ENCODE results near the gene SKIL.

The SKIL gene

GRCh38 chr3:170417090-170417489 is 59.6 kb downstream of the SKIL start:
- no peak overlapping the region for H3K4me3 ChIP-seq (ENCODE audit: low read depth, low read length)
- no peaks in the 10 kb centered on the region for H3K36me3 ChIP-seq (ENCODE audit: control insufficient read depth, insufficient read depth, low read length)
- H3K4me1 ChIP-seq (ENCODE audit: control insufficient read depth, insufficient read depth, low read length): peaks cover 3% of the 10 kb centered on the region

GRCh38 chr3:170418422-170419398 is 61.2 kb downstream of the SKIL start, which contains the start of gene CLDN11:
TSS of gene CLDN11 (plus strand) at chr3:170418868. CDS start at chr3:170419067, 199 bp downstream.
- H3K9me3 ChIP-seq (ENCODE audit: control insufficient read depth, insufficient read depth, low read length): no peaks in the 10 kb centered on the region
- peaks cover 52% of the 10 kb centered on the region for H3K27me3 ChIP-seq (ENCODE audit: control insufficient read depth, insufficient read depth, low read length)
- no peak within 1 kb of the TSS for H3K9ac ChIP-seq (ENCODE audit: low read depth, low read length)
- peak within 1 kb of the TSS; percentile 59 for H3K4me3 ChIP-seq (ENCODE audit: low read depth, low read length)
- no peaks in the 10 kb centered on the region for H3K36me3 ChIP-seq (ENCODE audit: control insufficient read depth, insufficient read depth, low read length)
- peaks cover 3% of the 10 kb centered on the region for H3K4me1 ChIP-seq (ENCODE audit: control insufficient read depth, insufficient read depth, low read length)

More at GRCh38 chr3:170417090-170417489, 59.6 kb downstream of the SKIL start:
- H3K9ac ChIP-seq (ENCODE audit: low read depth, low read length): no peak overlapping the region
- H3K9me3 ChIP-seq (ENCODE audit: control insufficient read depth, insufficient read depth, low read length): no peaks in the 10 kb centered on the region
- H3K27me3 ChIP-seq (ENCODE audit: control insufficient read depth, insufficient read depth, low read length): peaks cover 52% of the 10 kb centered on the region

DNA sequence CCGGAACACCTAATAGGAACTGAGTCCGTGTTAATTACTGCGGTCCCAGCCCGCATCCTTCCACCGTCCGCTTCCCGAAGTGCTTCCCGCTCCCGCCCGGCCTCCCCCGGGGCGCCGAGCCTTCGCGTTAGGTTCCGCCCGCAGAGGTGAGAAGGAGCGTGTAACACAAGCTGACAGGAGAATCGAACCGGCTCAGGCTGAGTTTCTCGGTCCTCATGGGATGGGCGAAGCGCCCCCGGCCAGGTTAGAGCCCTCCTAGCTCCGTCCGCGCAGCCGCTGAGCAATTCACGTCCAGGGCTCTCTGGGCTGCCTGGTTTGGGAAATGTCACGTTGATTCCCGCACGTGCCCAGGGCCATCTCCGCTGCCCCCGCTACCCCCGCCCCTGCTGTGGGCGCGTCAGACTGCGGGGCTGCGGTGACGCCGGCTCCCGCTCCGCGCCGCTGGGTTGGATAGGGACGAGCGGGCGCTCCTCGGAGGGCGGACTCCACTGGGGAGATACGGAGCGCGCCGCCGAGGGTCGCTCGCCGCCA is 62.1 kb downstream of the SKIL start:
- peaks cover 52% of the 10 kb centered on the region for H3K27me3 ChIP-seq (ENCODE audit: control insufficient read depth, insufficient read depth, low read length)
- H3K4me3 ChIP-seq (ENCODE audit: low read depth, low read length): peak overlapping the region; percentile 54
- H3K9ac ChIP-seq (ENCODE audit: low read depth, low read length): no peak overlapping the region
- peaks cover 3% of the 10 kb centered on the region for H3K4me1 ChIP-seq (ENCODE audit: control insufficient read depth, insufficient read depth, low read length)
- H3K9me3 ChIP-seq (ENCODE audit: control insufficient read depth, insufficient read depth, low read length): no peaks in the 10 kb centered on the region
- no peaks in the 10 kb centered on the region for H3K36me3 ChIP-seq (ENCODE audit: control insufficient read depth, insufficient read depth, low read length)

GRCh38 chr3:170420307-170420821 is 62.8 kb downstream of the SKIL start:
- peak overlapping the region; percentile 54 for H3K4me3 ChIP-seq (ENCODE audit: low read depth, low read length)
- no peaks in the 10 kb centered on the region for H3K36me3 ChIP-seq (ENCODE audit: control insufficient read depth, insufficient read depth, low read length)
- no peaks in the 10 kb centered on the region for H3K9me3 ChIP-seq (ENCODE audit: control insufficient read depth, insufficient read depth, low read length)
- peaks cover 52% of the 10 kb centered on the region for H3K27me3 ChIP-seq (ENCODE audit: control insufficient read depth, insufficient read depth, low read length)
- no peak overlapping the region for H3K9ac ChIP-seq (ENCODE audit: low read depth, low read length)
- H3K4me1 ChIP-seq (ENCODE audit: control insufficient read depth, insufficient read depth, low read length): peaks cover 3% of the 10 kb centered on the region

DNA sequence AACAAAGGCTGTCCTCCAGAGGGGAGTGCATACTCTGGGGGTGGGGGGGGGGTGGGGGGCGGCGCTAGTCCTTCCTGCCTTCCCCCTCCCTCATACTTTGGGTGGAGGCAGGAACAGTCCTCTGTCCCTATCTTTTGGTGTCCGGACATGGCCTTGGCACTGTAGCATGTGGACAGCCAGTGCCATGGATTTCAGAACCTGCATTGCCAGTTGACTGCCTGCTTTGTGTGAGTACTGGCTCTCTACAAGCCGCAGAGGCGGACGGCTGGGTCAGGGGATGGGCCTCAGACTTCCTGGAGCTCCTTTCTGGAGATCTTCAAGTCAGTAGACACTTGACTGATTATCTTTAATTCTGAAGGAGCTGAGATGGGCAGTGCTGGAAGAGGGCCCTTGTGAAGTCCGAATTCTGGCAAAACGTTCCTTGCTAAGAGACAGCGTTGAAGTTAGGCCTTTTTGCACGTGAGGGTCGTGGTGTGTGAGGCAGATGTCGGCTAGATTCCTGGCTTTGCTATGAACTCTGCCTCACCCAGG is 63.7 kb downstream of the SKIL start:
- H3K4me1 ChIP-seq (ENCODE audit: control insufficient read depth, insufficient read depth, low read length): peaks cover 7% of the 10 kb centered on the region
- H3K27me3 ChIP-seq (ENCODE audit: control insufficient read depth, insufficient read depth, low read length): peaks cover 50% of the 10 kb centered on the region
- H3K9me3 ChIP-seq (ENCODE audit: control insufficient read depth, insufficient read depth, low read length): no peaks in the 10 kb centered on the region
- no peak overlapping the region for H3K4me3 ChIP-seq (ENCODE audit: low read depth, low read length)
- no peak overlapping the region for H3K9ac ChIP-seq (ENCODE audit: low read depth, low read length)
- H3K36me3 ChIP-seq (ENCODE audit: control insufficient read depth, insufficient read depth, low read length): no peaks in the 10 kb centered on the region

- no peak overlapping the region for H3K4me3 ChIP-seq (ENCODE audit: low read depth, low read length)
- no peaks in the 10 kb centered on the region for H3K9me3 ChIP-seq (ENCODE audit: control insufficient read depth, insufficient read depth, low read length)
- no peaks in the 10 kb centered on the region for H3K36me3 ChIP-seq (ENCODE audit: control insufficient read depth, insufficient read depth, low read length)
- peaks cover 45% of the 10 kb centered on the region for H3K27me3 ChIP-seq (ENCODE audit: control insufficient read depth, insufficient read depth, low read length)
- H3K4me1 ChIP-seq (ENCODE audit: control insufficient read depth, insufficient read depth, low read length): peaks cover 7% of the 10 kb centered on the region
- no peak overlapping the region for H3K9ac ChIP-seq (ENCODE audit: low read depth, low read length)
Measured at GRCh38 chr3:170421758-170422157, 64.2 kb downstream of the SKIL start.

DNA sequence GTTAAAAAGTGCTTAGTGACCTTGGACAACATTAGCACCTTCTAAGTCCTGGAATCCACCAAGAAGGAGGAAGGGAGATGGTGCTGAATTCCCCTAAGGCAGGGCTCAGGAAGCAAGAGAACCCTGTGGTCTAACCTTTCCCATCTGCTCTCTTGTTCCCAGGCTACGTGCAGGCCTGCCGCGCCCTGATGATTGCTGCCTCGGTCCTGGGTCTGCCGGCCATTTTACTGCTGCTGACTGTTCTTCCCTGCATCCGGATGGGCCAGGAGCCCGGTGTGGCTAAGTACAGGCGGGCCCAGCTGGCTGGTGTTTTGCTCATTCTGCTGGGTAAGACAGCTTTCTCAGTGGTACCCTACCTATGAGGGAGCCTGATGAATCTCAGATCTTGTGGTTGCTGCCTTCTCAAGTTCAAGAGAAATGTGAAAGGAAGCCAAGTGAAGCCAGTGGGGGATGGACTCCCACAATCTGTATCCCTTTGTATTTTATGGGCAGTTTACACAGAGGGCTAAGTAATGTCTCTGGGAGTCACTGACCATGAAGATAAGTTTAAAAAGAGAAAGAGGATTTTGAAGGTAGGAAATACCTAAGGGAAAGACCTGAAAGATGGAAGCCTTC is 65.6 kb downstream of the SKIL start:
- H3K36me3 ChIP-seq (ENCODE audit: control insufficient read depth, insufficient read depth, low read length): no peaks in the 10 kb centered on the region
- no peak overlapping the region for H3K4me3 ChIP-seq (ENCODE audit: low read depth, low read length)
- H3K4me1 ChIP-seq (ENCODE audit: control insufficient read depth, insufficient read depth, low read length): peaks cover 7% of the 10 kb centered on the region
- no peak overlapping the region for H3K9ac ChIP-seq (ENCODE audit: low read depth, low read length)
- no peaks in the 10 kb centered on the region for H3K9me3 ChIP-seq (ENCODE audit: control insufficient read depth, insufficient read depth, low read length)
- peaks cover 31% of the 10 kb centered on the region for H3K27me3 ChIP-seq (ENCODE audit: control insufficient read depth, insufficient read depth, low read length)

- Histone ChIP-seq H3K9ac (ENCODE audit: low read depth, low read length) (no peak overlapping the region), H3K36me3 (ENCODE audit: control insufficient read depth, insufficient read depth, low read length) (no peaks in the 10 kb centered on the region), H3K4me3 (ENCODE audit: low read depth, low read length) (no peak overlapping the region), H3K9me3 (ENCODE audit: control insufficient read depth, insufficient read depth, low read length) (no peaks in the 10 kb centered on the region), H3K4me1 (ENCODE audit: control insufficient read depth, insufficient read depth, low read length) (peaks cover 7% of the 10 kb centered on the region), H3K27me3 (ENCODE audit: control insufficient read depth, insufficient read depth, low read length) (peaks cover 16% of the 10 kb centered on the region)
Measured at GRCh38 chr3:170424879-170425278, 67.4 kb downstream of the SKIL start.

DNA sequence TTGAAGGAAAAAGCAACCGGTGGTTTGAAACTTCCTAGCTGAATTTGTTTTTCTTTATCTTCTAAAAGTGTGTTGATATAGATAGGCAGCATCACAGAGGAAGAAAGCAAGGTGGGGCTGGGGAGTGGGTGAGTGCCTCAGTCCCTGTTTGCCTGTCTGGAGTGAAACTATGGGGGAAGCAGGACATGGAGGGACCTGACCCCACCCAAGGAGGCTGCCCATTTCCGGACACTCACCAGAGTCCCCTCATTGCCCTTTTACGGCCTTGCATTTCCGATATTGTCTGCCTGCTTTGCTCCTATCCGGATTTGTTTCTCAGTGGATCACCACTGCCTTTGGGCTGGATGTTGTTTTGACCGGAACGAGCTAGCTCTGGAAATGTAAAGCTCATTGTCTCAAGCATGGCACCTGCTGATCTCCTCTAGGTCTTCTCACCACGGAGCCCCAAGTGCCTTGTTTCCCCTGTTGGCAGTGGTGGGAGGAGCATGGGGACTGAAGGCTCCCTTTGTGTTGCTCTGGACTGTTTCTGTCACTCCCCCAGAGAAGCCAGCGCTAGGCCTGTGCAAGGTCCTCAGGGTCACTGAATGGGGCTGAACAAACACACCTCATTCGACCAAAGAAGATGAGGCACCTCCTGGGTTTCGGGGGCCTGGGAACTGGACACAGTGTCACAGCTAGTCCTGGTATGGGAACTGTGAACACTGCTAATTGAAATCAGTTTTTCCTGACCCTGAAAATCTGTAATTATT is 68.2 kb downstream of the SKIL start:
- Histone ChIP-seq H3K27me3 (ENCODE audit: control insufficient read depth, insufficient read depth, low read length) (peaks cover 8% of the 10 kb centered on the region), H3K9ac (ENCODE audit: low read depth, low read length) (no peak overlapping the region), H3K36me3 (ENCODE audit: control insufficient read depth, insufficient read depth, low read length) (no peaks in the 10 kb centered on the region), H3K4me1 (ENCODE audit: control insufficient read depth, insufficient read depth, low read length) (peaks cover 4% of the 10 kb centered on the region), H3K4me3 (ENCODE audit: low read depth, low read length) (no peak overlapping the region), H3K9me3 (ENCODE audit: control insufficient read depth, insufficient read depth, low read length) (no peaks in the 10 kb centered on the region)

DNA sequence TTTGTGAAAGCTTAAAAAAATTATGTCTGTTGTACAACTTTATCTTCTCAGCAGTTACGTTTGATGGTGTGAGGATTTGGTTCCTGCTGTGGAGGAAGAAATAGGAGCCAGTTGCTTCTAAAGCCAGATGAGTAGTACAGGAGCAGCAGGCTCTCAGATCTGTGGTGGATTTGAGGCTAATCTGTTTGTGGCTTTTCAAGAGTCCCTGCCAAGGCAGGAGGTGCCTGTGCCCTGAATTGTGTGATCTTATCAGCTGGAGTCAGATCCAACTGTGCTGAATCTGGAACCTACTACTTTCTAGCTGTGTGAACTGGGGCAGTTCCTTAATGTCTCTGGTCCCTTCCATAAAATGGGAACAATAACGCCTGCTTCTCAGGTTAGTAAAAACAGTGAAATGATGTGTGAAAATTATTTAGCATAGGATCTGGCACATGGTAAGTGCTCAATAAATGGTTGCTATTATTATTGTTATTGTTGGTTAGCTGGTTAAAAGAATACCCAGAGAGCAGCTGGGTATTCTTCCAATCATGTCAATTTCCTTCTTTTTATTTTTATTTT is 68.8 kb downstream of the SKIL start:
- no peak overlapping the region for H3K9ac ChIP-seq (ENCODE audit: low read depth, low read length)
- H3K4me1 ChIP-seq (ENCODE audit: control insufficient read depth, insufficient read depth, low read length): peaks cover 4% of the 10 kb centered on the region
- H3K4me3 ChIP-seq (ENCODE audit: low read depth, low read length): no peak overlapping the region
- peaks cover 3% of the 10 kb centered on the region for H3K27me3 ChIP-seq (ENCODE audit: control insufficient read depth, insufficient read depth, low read length)
- H3K9me3 ChIP-seq (ENCODE audit: control insufficient read depth, insufficient read depth, low read length): no peaks in the 10 kb centered on the region
- H3K36me3 ChIP-seq (ENCODE audit: control insufficient read depth, insufficient read depth, low read length): no peaks in the 10 kb centered on the region

GRCh38 chr3:170428095-170428494 is 70.6 kb downstream of the SKIL start:
- Histone ChIP-seq H3K27me3 (ENCODE audit: control insufficient read depth, insufficient read depth, low read length) (no peaks in the 10 kb centered on the region), H3K36me3 (ENCODE audit: control insufficient read depth, insufficient read depth, low read length) (no peaks in the 10 kb centered on the region), H3K4me1 (ENCODE audit: control insufficient read depth, insufficient read depth, low read length) (peaks cover 4% of the 10 kb centered on the region), H3K9me3 (ENCODE audit: control insufficient read depth, insufficient read depth, low read length) (no peaks in the 10 kb centered on the region), H3K9ac (ENCODE audit: low read depth, low read length) (no peak overlapping the region), H3K4me3 (ENCODE audit: low read depth, low read length) (no peak overlapping the region)

All from iPS-15b (cell line).